ENCODE measurements around the gene VEZF1. TPM values are rescaled to one million over a fixed set of nuclear protein-coding genes. Genes with fewer than 3 reads are reported as not detected.

Gene VEZF1
- total and polyA plus RNA-seq, 2 experiments from 2014 or later = 36.0 to 67.7 TPM

GRCh38 chr17:57963149-57963511 lies 24.9 kb downstream of the VEZF1 start (continued):
- TF ChIP-seq ZNF462 (CRISPR knock-in tag; IDR thresholded peaks at IDR 0.05) (no peak), STAT1 (IDR thresholded peaks at IDR 0.05; ENCODE audit: unreplicated experiment) (no peak), EZH2 (IDR thresholded peaks at IDR 0.05; ENCODE audit: low read depth, unreplicated experiment) (no peak), EZH2phosphoT487 (IDR thresholded peaks at IDR 0.05; ENCODE audit: unreplicated experiment) (no peak), CREB1 (CRISPR knock-in tag; IDR thresholded peaks at IDR 0.05; ENCODE audit: low read depth) (no peak), ZNF114 (CRISPR knock-in tag; IDR thresholded peaks at IDR 0.05) (no peak)

- ATAC-seq (no peak), DNase-seq (ENCODE audit: low spot score) (no peak)
- no peak for TF ChIP-seq EZH2 (IDR thresholded peaks at IDR 0.05; ENCODE audit: low read depth, unreplicated experiment)
- no peak for TF ChIP-seq POLR2AphosphoS5 (IDR thresholded peaks at IDR 0.05; ENCODE audit: low read depth)
- no peak for TF ChIP-seq CREB1 (CRISPR knock-in tag; IDR thresholded peaks at IDR 0.05; ENCODE audit: low read depth)
- no peak for TF ChIP-seq ZNF331 (CRISPR knock-in tag; IDR thresholded peaks at IDR 0.05; ENCODE audit: low read depth)
- TF ChIP-seq STAT1 (IDR thresholded peaks at IDR 0.05; ENCODE audit: unreplicated experiment) = no peak
- no peak for TF ChIP-seq ETS1 (IDR thresholded peaks at IDR 0.05)
- H3K36me3 ChIP-seq (ENCODE audit: insufficient read depth) = no peaks in the 10 kb centered on the region
- no peaks in the 10 kb centered on the region for H3K79me2 ChIP-seq (replicated peaks; ENCODE audit: insufficient read depth)
- Mint-ChIP-seq H3K27ac (no peak overlapping the region), H3K4me3 (no peak overlapping the region), H3K27me3 (ENCODE audit: insufficient read depth, low read depth, poor library complexity) (peaks cover 8% of the 10 kb centered on the region), H3K4me1 (peaks cover 10% of the 10 kb centered on the region), H3K9me3 (no peaks in the 10 kb centered on the region), H3K36me3 (ENCODE audit: low read depth) (no peaks in the 10 kb centered on the region)
- no peak overlapping the region for H3K27ac ChIP-seq (ENCODE audit: low read depth)
- no peaks in the 10 kb centered on the region for H4K20me1 ChIP-seq (replicated peaks; ENCODE audit: insufficient read depth)
- H3K4me1 ChIP-seq (ENCODE audit: insufficient read depth) = no peaks in the 10 kb centered on the region
- 0 out of 2 replicates have a peak, but pooled peaks cover 2% of the 10 kb centered on the region for H3F3A ChIP-seq (replicated peaks; ENCODE audit: low read depth)
- H2AFZ ChIP-seq = no peak overlapping the region
- no peaks in the 10 kb centered on the region for H3K9me2 ChIP-seq (ENCODE audit: insufficient read depth)
- H3K27me3 ChIP-seq (ENCODE audit: insufficient read depth) = peaks cover 5% of the 10 kb centered on the region
- H3K4me3 ChIP-seq = no peak overlapping the region
- H3K4me2 ChIP-seq = no peak overlapping the region
These were observed 25.5 kb downstream of the VEZF1 start for GRCh38 chr17:57962279-57963148.

All from GM23338 (cell line).